Liver (tissue), 9 donors: ENCODE results near the gene INTS6L. TPM values are rescaled to one million over a fixed set of nuclear protein-coding genes. Genes with fewer than 3 reads are reported as not detected.

ENCODE experiments used
- DNase-seq: peaks from one replicate; pipeline ENCODE4 v3.0.0-alpha.2; 2017; ENCODE audit warnings: low spot score
- H3K27ac ChIP-seq, 2 donors: one replicate each; pipeline ENCODE4 v1.7.0; 2013; ENCODE audit warnings: inconsistent platforms in 2 of 2, low read length in 2 of 2, control low read depth in 1 of 2, low read depth in 1 of 2, mild to moderate bottlenecking in 1 of 2
- H3K27me3 ChIP-seq, 4 donors: one replicate each; pipeline versions ENCODE4 v1.6.1 to v1.7.0; 2013; ENCODE audit warnings: low read length in 3 of 4, inconsistent platforms in 1 of 4, mild to moderate bottlenecking in 1 of 4, moderate library complexity in 1 of 4; ENCODE audit not compliant: control insufficient read depth in 4 of 4, insufficient read depth in 4 of 4
- H3K36me3 ChIP-seq, 4 donors: one replicate each; pipeline versions ENCODE4 v1.6.1 to v1.7.0; 2013; ENCODE audit warnings: low read length in 3 of 4, mild to moderate bottlenecking in 3 of 4, low read depth in 1 of 4, moderate library complexity in 1 of 4; ENCODE audit not compliant: control insufficient read depth in 4 of 4, insufficient read depth in 3 of 4
- H3K4me1 ChIP-seq, 4 donors: one replicate each; pipeline versions ENCODE4 v1.6.1 to v1.7.0; 2013; ENCODE audit warnings: low read length in 3 of 4, mild to moderate bottlenecking in 3 of 4, moderate library complexity in 1 of 4; ENCODE audit not compliant: control insufficient read depth in 4 of 4, insufficient read depth in 4 of 4
- H3K4me3 ChIP-seq, 3 donors: one replicate each; pipeline versions ENCODE4 v1.6.1 to v1.7.0; 2013; ENCODE audit warnings: low read length in 3 of 3, control low read depth in 1 of 3, low read depth in 1 of 3, mild to moderate bottlenecking in 1 of 3
- H3K9ac ChIP-seq, 2 donors: one replicate each; pipeline ENCODE4 v1.7.0; 2013; ENCODE audit warnings: low read length in 2 of 2, mild to moderate bottlenecking in 2 of 2, moderate library complexity in 2 of 2, control low read depth in 1 of 2, low read depth in 1 of 2
- H3K9me3 ChIP-seq, 4 donors: one replicate each; pipeline versions ENCODE4 v1.6.1 to v1.7.0; 2013; ENCODE audit warnings: low read length in 3 of 4; ENCODE audit not compliant: control insufficient read depth in 4 of 4
- EGR1 ChIP-seq, 2 donors: IDR thresholded peaks; 2 replicates each; pipeline ENCODE4 v1.6.1; 2016 to 2018; ENCODE audit warnings: antibody characterized with exemption in 2 of 2, low read depth in 2 of 2
- FOXA1 ChIP-seq: IDR thresholded peaks from 2 replicates; pipeline ENCODE4 v1.6.1; 2016; ENCODE audit warnings: antibody characterized with exemption
- FOXA2 ChIP-seq: IDR thresholded peaks from 2 replicates; pipeline ENCODE4 v1.6.1; 2016; ENCODE audit warnings: antibody characterized with exemption
- GABPA ChIP-seq, 2 donors: IDR thresholded peaks in 1 of 2; conservative IDR thresholded peaks in 1 of 2; 2 replicates each; pipeline ENCODE4 v1.6.1; 2016; ENCODE audit warnings: antibody characterized with exemption in 2 of 2, mild to moderate bottlenecking in 1 of 2, moderate library complexity in 1 of 2
- HNF4A ChIP-seq, 2 donors: conservative IDR thresholded peaks; 2 replicates each; pipeline ENCODE4 v1.6.1; 2016; ENCODE audit warnings: antibody characterized with exemption in 2 of 2, mild to moderate bottlenecking in 2 of 2
- HNF4G ChIP-seq: IDR thresholded peaks from 2 replicates; pipeline ENCODE4 v1.6.1; 2016; ENCODE audit warnings: antibody characterized with exemption
- JUND ChIP-seq, 2 donors: IDR thresholded peaks; 2 replicates each; pipeline ENCODE4 v1.6.1; 2016; ENCODE audit warnings: antibody characterized with exemption in 2 of 2
- NR2F2 ChIP-seq: IDR thresholded peaks from 2 replicates; pipeline ENCODE4 v1.6.1; 2016; ENCODE audit warnings: antibody characterized with exemption
- RAD21 ChIP-seq, 2 donors: IDR thresholded peaks; 2 replicates each; pipeline ENCODE4 v1.6.1; 2016; ENCODE audit warnings: antibody characterized with exemption in 2 of 2, mild to moderate bottlenecking in 2 of 2
- REST ChIP-seq: IDR thresholded peaks from 2 replicates; pipeline ENCODE4 v1.6.1; 2016; ENCODE audit warnings: antibody characterized with exemption, mild to moderate bottlenecking
- RXRA ChIP-seq, 2 donors: IDR thresholded peaks; 2 replicates each; pipeline ENCODE4 v1.6.1; 2017 to 2018; ENCODE audit warnings: antibody characterized with exemption in 2 of 2, mild to moderate bottlenecking in 1 of 2
- SP1 ChIP-seq: IDR thresholded peaks from 2 replicates; pipeline ENCODE4 v1.6.1; 2018; ENCODE audit warnings: antibody characterized with exemption, mild to moderate bottlenecking
- TAF1 ChIP-seq: conservative IDR thresholded peaks from 2 replicates; pipeline ENCODE4 v1.6.1; 2016; ENCODE audit warnings: antibody characterized with exemption, mild to moderate bottlenecking
- YY1 ChIP-seq: IDR thresholded peaks from 2 replicates; pipeline ENCODE4 v1.6.1; 2016; ENCODE audit warnings: antibody characterized with exemption, mild to moderate bottlenecking
- WGBS: extraction: QIAGEN DNeasy Blood & Tissue Kit; methylation state at CpG from one replicate; pipeline ENCODE4 v1.1.7; 2013; 5-methylcytosine and 5-hydroxymethylcytosine counted together
- polyA plus RNA-seq, 2 donors: library from polyadenylated mRNA; stranded (reverse) in 1 of 2; unstranded in 1 of 2; fragments of 200-250 nt in 1 of 2; fragments of >200 nt in 1 of 2; fragmentation: Nextera tagmentation in 1 of 2; extraction: Ambion mirVana in 1 of 2; gene quantifications; one replicate each; pipeline versions ENCODE4 v1.2.1 to v1.2.3, GENCODE V29; 2013 to 2015
- total RNA-seq, 2 donors: library from RNA; depleted of rRNA; stranded (reverse); fragments of >200 nt; gene quantifications; one replicate each; pipeline ENCODE4 v1.2.3, GENCODE V29; 2014
- TF ChIP-seq, protein P1 (sequence below): IDR thresholded peaks from 2 replicates; pipeline ENCODE4 v1.6.1; 2016; ENCODE audit warnings: antibody characterized with exemption
- TF ChIP-seq, protein P2 (sequence below): fragments of 150-350 bp; IDR thresholded peaks from 2 replicates; pipeline ENCODE4 v1.5.1; 2017; ENCODE audit warnings: improper control_type of control experiment, low read depth, low read length; ENCODE audit not compliant: missing input control
- TF ChIP-seq, protein P3 (sequence below): IDR thresholded peaks from 2 replicates; pipeline ENCODE4 v1.6.1; 2016; ENCODE audit warnings: antibody characterized with exemption
- TF ChIP-seq, protein P4 (sequence below): IDR thresholded peaks from 2 replicates; pipeline ENCODE4 v1.6.1; 2016; ENCODE audit warnings: antibody characterized with exemption
- donor health status: healthy.
- donor health status: healthy.
- donor health status: healthy.
- donor health status: healthy.
- donor health status: healthy.

INTS6L gene
- total and polyA plus RNA-seq, 4 donors = 0.49 to 8.2 (median 1.2) TPM

GRCh38 chrX:135556055-135556454 lies 35.6 kb downstream of the INTS6L start:
- TF ChIP-seq SP1 (no peak), TAF1 (no peak), FOXA2 (no peak), REST (no peak)
- TF ChIP-seq, protein P1, sequence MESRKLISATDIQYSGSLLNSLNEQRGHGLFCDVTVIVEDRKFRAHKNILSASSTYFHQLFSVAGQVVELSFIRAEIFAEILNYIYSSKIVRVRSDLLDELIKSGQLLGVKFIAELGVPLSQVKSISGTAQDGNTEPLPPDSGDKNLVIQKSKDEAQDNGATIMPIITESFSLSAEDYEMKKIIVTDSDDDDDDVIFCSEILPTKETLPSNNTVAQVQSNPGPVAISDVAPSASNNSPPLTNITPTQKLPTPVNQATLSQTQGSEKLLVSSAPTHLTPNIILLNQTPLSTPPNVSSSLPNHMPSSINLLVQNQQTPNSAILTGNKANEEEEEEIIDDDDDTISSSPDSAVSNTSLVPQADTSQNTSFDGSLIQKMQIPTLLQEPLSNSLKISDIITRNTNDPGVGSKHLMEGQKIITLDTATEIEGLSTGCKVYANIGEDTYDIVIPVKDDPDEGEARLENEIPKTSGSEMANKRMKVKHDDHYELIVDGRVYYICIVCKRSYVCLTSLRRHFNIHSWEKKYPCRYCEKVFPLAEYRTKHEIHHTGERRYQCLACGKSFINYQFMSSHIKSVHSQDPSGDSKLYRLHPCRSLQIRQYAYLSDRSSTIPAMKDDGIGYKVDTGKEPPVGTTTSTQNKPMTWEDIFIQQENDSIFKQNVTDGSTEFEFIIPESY = no peak
- no peak overlapping the region for H3K9ac ChIP-seq
- no peaks in the 10 kb centered on the region for H3K36me3 ChIP-seq
- no peak overlapping the region for H3K27ac ChIP-seq
- DNase-seq = no peak
- no peaks in the 10 kb centered on the region for H3K9me3 ChIP-seq
- no peaks in the 10 kb centered on the region for H3K27me3 ChIP-seq
- no peak overlapping the region for H3K4me3 ChIP-seq
- H3K4me1 ChIP-seq = no peaks in the 10 kb centered on the region
- WGBS = 84% methylated on average over 3 of the region's 3 CpGs

- Histone ChIP-seq H3K27ac (no peak overlapping the region), H3K9ac (no peak overlapping the region), H3K36me3 (no peaks in the 10 kb centered on the region), H3K9me3 (no peaks in the 10 kb centered on the region), H3K27me3 (no peaks in the 10 kb centered on the region), H3K4me3 (no peak overlapping the region), H3K4me1 (no peaks in the 10 kb centered on the region)
- no peak for DNase-seq
- WGBS = 85% methylated on average over 2 of the region's 2 CpGs
- TF ChIP-seq HNF4A (conservative IDR thresholded peaks at IDR 0.05) (no peak), JUND (IDR thresholded peaks at IDR 0.05) (no peak), GABPA (IDR thresholded peaks at IDR 0.05 in 1 of 2, conservative IDR thresholded peaks at IDR 0.05 in 1 of 2) (no peak), EGR1 (IDR thresholded peaks at IDR 0.05; ENCODE audit: low read depth in 2 of 2) (no peak), YY1 (no peak), NR2F2 (no peak), RXRA (IDR thresholded peaks at IDR 0.05) (no peak), FOXA1 (no peak), RAD21 (IDR thresholded peaks at IDR 0.05) (no peak), REST (no peak), SP1 (no peak), TAF1 (no peak), HNF4G (no peak), FOXA2 (no peak)
- TF ChIP-seq, protein P2, sequence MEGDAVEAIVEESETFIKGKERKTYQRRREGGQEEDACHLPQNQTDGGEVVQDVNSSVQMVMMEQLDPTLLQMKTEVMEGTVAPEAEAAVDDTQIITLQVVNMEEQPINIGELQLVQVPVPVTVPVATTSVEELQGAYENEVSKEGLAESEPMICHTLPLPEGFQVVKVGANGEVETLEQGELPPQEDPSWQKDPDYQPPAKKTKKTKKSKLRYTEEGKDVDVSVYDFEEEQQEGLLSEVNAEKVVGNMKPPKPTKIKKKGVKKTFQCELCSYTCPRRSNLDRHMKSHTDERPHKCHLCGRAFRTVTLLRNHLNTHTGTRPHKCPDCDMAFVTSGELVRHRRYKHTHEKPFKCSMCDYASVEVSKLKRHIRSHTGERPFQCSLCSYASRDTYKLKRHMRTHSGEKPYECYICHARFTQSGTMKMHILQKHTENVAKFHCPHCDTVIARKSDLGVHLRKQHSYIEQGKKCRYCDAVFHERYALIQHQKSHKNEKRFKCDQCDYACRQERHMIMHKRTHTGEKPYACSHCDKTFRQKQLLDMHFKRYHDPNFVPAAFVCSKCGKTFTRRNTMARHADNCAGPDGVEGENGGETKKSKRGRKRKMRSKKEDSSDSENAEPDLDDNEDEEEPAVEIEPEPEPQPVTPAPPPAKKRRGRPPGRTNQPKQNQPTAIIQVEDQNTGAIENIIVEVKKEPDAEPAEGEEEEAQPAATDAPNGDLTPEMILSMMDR = no peak
- TF ChIP-seq, protein P3, sequence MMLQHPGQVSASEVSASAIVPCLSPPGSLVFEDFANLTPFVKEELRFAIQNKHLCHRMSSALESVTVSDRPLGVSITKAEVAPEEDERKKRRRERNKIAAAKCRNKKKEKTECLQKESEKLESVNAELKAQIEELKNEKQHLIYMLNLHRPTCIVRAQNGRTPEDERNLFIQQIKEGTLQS = no peak
- TF ChIP-seq, protein P4, sequence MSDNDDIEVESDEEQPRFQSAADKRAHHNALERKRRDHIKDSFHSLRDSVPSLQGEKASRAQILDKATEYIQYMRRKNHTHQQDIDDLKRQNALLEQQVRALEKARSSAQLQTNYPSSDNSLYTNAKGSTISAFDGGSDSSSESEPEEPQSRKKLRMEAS = no peak
- TF ChIP-seq, protein P1 = no peak
Observed at GRCh38 chrX:135557344-135557743, 36.9 kb downstream of the INTS6L start.
